Heart left ventricle (tissue), 16 donors: ENCODE data around the gene AQP11. TPM values are rescaled to one million over a fixed set of nuclear protein-coding genes. Genes with fewer than 3 reads are reported as not detected.

Source experiments
- ATAC-seq, 4 donors: fragments of 200-7000 bp; cut with Tn5 transposase; one replicate each; pipeline ENCODE4 v1.9.1; 2020 to 2022; ENCODE audit warnings: moderate library complexity in 4 of 4, mild to moderate bottlenecking in 3 of 4, moderate number of reproducible peaks in 1 of 4
- DNase-seq, 5 donors: peaks; one replicate each; pipeline ENCODE4 v3.0.0-alpha.2; 2020
- H3K27ac ChIP-seq, 12 donors: fragments of 200-600 bp; sonication (generic) in 4 of 12; one replicate each; pipeline versions ENCODE4 v1.5.0 to v1.8.0; 2016 to 2022; ENCODE audit warnings: mild to moderate bottlenecking in 2 of 12
- H3K27me3 ChIP-seq, 9 donors: fragments of 200-600 bp; sonication (generic) in 2 of 9; one replicate each; pipeline versions ENCODE4 v1.5.1 to v1.8.0; 2016 to 2022; ENCODE audit warnings: mild to moderate bottlenecking in 3 of 9
- H3K36me3 ChIP-seq, 9 donors: fragments of 200-600 bp; sonication (generic) in 2 of 9; one replicate each; pipeline versions ENCODE4 v1.5.0 to v1.8.0; 2018 to 2022; ENCODE audit warnings: mild to moderate bottlenecking in 2 of 9
- H3K4me1 ChIP-seq, 12 donors: fragments of 200-600 bp; sonication (generic) in 4 of 12; one replicate each; pipeline versions ENCODE4 v1.5.0 to v1.8.0; 2016 to 2022; ENCODE audit warnings: mild to moderate bottlenecking in 3 of 12
- H3K4me3 ChIP-seq, 12 donors: fragments of 200-600 bp; sonication (generic) in 4 of 12; one replicate each; pipeline versions ENCODE4 v1.5.0 to v1.8.0; 2017 to 2022; ENCODE audit warnings: mild to moderate bottlenecking in 9 of 12, moderate library complexity in 4 of 12
- H3K9me3 ChIP-seq, 12 donors: fragments of 200-600 bp; sonication (generic) in 4 of 12; one replicate each; pipeline versions ENCODE4 v1.5.0 to v1.8.0; 2016 to 2022; ENCODE audit warnings: mild to moderate bottlenecking in 1 of 12
- POLR2A ChIP-seq, 2 donors: fragments of 450-650 bp; IDR thresholded peaks; one replicate each; pipeline ENCODE4 v1.6.1; 2017; ENCODE audit warnings: antibody characterized with exemption in 2 of 2, mild to moderate bottlenecking in 2 of 2, moderate library complexity in 2 of 2
- WGBS, 4 donors: extraction: QIAGEN DNeasy Blood & Tissue Kit in 2 of 4; methylation state at CpG; one replicate each; pipeline versions ENCODE4 v1.1.5 to v1.1.7; 2013 to 2018; 5-methylcytosine and 5-hydroxymethylcytosine counted together
- intact Hi-C, 10 donors: fragments of 100-400 bp; cut with DNase I; formaldehyde crosslinking; loops; one replicate each; pipeline versions ENCODE4 v1.11.1 to v1.14.2; 2022
- polyA plus RNA-seq, 2 donors: library from polyadenylated mRNA; stranded (reverse); fragments of 200-250 nt; gene quantifications; one replicate each; pipeline ENCODE4 v1.2.3, GENCODE V29; 2013
- total RNA-seq, 9 donors: library from RNA; depleted of rRNA in 2 of 9; stranded (reverse); fragments of >200 nt in 2 of 9; fragmentation: NEBNext Ultra II Directional in 3 of 9; extraction: Animal tissue kit (Norgen Biotek cat#: 25700) in 3 of 9; gene quantifications; one replicate each; pipeline versions ENCODE4 v1.1.0 to v1.2.4, GENCODE V29; 2016 to 2023
- TF ChIP-seq, protein P1 (sequence below), 12 donors: fragments of 200-600 bp; sonication (generic) in 4 of 12; IDR thresholded peaks; one replicate each; pipeline versions ENCODE4 v1.5.0 to v1.8.0; 2018 to 2022; ENCODE audit warnings: antibody characterized with exemption in 12 of 12, mild to moderate bottlenecking in 5 of 12
- donor health status: ischemic (EF 13 %, LVEDD 7.1; RV severe dilation, severe dysfunction).
- donor health status: healthy with polysubstance abuse.
- donor health status: DM: no; HTN: yes; CAD: no.
- donor health status: DM: no; HTN: no; CAD: no.
- donor health status: ischemic (EF 25% LVEDD 6.9; RV normal size, moderate dysfunction).
- donor health status: ischemic (EF 25% LVEDD 5.7; RV mildly dilated, moderate dysfunction).
- donor health status: healthy.
- donor health status: DM: yes; HTN: yes; CAD: no.
- donor health status: ischemic (EF 35%, LVEDD 5.7; RV mildly dilated, moderate dysfunction).
- donor health status: nonischemic (EF 11% LVEDD 7.7; RV severe dilation, severe dysfunction).
- donor health status: DM: yes; HTN: yes; CAD: no.
- donor health status: PGD.
- donor health status: ischemic (EF 29% LVEDD 5.4; RV normal size, mild dysfunction).
- donor health status: nonischemic (EF 23%, LVEDD 6.1; RV moderate dilation, normal function).

Gene AQP11
- total and polyA plus RNA-seq, 11 donors: 0.27 to 1.8 (median 0.85) TPM

DNA sequence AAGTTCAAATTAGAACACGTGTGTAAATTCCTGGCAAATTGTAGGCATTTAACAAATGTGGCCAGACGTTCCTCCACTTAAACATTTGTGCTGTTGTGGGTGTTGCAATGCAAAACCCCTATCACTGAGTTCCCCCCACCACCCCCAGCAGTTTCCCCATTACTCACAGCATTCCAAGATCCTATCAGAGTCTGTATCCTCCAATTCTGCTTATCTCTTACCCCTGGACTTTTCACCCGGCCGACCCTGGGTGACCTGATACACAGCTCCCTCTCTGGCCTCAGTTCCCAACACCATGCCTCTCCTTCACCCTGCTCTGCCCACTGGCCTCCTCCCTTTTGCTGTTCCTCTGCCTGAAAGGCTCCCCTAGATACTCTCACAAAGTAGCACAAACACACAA lies 31.4 kb upstream of the AQP11 start:
- no peak for DNase-seq
- Histone ChIP-seq H3K4me3 (no peak overlapping the region), H3K36me3 (no peaks in the 10 kb centered on the region), H3K27ac (no peak overlapping the region), H3K27me3 (no peaks in the 10 kb centered on the region), H3K9me3 (peaks cover 0 to 11% (median 0%) of the 10 kb centered on the region in 12 donors), H3K4me1 (no peaks in the 10 kb centered on the region)
- TF ChIP-seq, protein P1, sequence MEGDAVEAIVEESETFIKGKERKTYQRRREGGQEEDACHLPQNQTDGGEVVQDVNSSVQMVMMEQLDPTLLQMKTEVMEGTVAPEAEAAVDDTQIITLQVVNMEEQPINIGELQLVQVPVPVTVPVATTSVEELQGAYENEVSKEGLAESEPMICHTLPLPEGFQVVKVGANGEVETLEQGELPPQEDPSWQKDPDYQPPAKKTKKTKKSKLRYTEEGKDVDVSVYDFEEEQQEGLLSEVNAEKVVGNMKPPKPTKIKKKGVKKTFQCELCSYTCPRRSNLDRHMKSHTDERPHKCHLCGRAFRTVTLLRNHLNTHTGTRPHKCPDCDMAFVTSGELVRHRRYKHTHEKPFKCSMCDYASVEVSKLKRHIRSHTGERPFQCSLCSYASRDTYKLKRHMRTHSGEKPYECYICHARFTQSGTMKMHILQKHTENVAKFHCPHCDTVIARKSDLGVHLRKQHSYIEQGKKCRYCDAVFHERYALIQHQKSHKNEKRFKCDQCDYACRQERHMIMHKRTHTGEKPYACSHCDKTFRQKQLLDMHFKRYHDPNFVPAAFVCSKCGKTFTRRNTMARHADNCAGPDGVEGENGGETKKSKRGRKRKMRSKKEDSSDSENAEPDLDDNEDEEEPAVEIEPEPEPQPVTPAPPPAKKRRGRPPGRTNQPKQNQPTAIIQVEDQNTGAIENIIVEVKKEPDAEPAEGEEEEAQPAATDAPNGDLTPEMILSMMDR (IDR thresholded peaks at IDR 0.05): no peak
- TF ChIP-seq POLR2A (IDR thresholded peaks at IDR 0.05): no peak
- WGBS, 4 donors: 37 to 50% (median 41%) methylated on average over 4 of the region's 4 CpGs
- intact Hi-C loops: no loop called here
- no peak for ATAC-seq

DNA sequence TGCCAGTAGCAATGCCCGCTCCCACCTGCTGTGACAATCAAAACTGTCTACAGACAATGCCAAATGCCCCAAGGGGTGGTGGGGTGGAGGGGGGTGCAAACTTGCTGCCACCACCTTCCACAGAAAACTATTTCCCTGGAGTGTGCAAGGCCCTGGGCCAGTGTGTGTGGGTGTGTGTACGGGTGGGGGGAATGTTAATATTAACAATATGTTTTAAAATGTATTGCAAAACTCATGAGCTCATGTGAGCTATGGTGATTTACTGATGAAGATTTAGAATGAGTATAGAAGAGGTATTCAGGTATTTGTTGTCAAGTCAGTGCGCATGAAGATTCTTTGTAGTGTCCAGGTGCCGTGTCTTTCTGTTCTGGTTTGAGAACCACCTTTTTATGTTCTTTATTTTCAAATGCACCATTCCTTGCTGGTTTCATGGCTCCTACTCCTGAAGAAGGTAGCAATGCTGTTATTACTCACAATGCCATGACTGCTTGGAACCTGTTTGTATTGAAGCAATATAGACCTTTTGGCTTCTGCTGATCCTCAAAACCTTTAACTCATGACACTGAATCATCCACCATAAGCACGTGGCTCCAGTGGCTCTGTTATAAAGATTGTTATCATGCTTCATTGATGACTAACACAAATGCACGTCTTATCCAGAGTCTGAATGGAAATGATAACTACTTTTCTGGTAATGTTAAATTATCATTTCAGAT lies 29.9 kb upstream of the AQP11 start:
- DNase-seq (no peak), ATAC-seq (no peak)
- TF ChIP-seq, protein P1 (IDR thresholded peaks at IDR 0.05): no peak
- no peak for TF ChIP-seq POLR2A (IDR thresholded peaks at IDR 0.05)
- intact Hi-C loops: no loop called here
- peaks cover 0 to 13% (median 0%) of the 10 kb centered on the region in 12 donors for H3K9me3 ChIP-seq
- no peak overlapping the region for H3K4me3 ChIP-seq
- H3K27me3 ChIP-seq: no peaks in the 10 kb centered on the region
- H3K27ac ChIP-seq: no peak overlapping the region
- WGBS, 4 donors: 83 to 97% (median 86%) methylated on average over 6 of the region's 6 CpGs
- H3K4me1 ChIP-seq: no peaks in the 10 kb centered on the region
- no peaks in the 10 kb centered on the region for H3K36me3 ChIP-seq

DNA sequence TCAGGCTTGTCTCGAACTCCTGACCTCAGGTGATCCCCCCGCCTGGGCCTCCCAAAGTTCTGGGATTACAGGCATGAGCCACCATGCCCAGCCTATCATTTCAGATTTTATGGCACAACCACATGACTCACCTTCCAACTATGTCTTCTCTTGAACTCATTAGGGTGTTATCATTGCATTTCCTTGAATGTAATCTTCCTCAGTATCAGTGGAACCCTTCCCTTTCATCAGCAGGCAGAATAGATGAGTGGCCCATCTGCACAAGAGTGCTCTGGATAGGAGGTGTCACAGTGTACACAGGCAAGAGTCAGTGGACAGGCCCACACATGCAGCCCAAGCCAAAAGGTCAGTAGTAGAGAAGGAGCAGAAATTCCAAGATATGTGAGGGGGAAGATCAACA lies 29.1 kb upstream of the AQP11 start:
- DNase-seq (no peak), ATAC-seq (no peak)
- Histone ChIP-seq H3K27me3 (no peaks in the 10 kb centered on the region), H3K4me3 (no peak overlapping the region), H3K27ac (no peak overlapping the region), H3K36me3 (no peaks in the 10 kb centered on the region), H3K9me3 (peaks cover 0 to 11% (median 0%) of the 10 kb centered on the region in 12 donors), H3K4me1 (no peaks in the 10 kb centered on the region)
- WGBS, 4 donors: 78 to 100% (median 93%) methylated on average over 2 of the region's 2 CpGs
- intact Hi-C loops: no loop called here
- TF ChIP-seq POLR2A (IDR thresholded peaks at IDR 0.05): no peak
- TF ChIP-seq, protein P1 (IDR thresholded peaks at IDR 0.05): no peak

DNA sequence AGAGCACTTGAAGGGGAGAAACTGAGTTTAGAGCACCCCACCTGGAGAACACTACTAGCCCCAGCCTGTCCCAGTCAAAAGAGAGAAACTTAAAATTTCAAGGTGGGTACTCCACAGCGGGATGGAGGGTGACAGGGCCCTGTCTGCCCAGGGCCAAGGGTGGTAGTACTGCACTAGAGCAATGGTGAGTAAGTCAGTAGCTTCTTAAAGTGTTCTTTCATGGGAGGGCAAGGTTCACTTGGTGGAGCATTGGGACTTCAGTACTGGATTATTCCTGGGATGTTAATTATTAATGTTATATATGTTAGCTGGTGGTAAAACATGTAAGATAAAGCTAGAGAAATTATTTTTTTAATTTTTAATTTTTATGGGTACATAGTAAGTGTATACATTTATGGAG lies 28.5 kb upstream of the AQP11 start:
- no peak for TF ChIP-seq POLR2A (IDR thresholded peaks at IDR 0.05)
- TF ChIP-seq, protein P1 (IDR thresholded peaks at IDR 0.05): no peak
- no peaks in the 10 kb centered on the region for H3K27me3 ChIP-seq
- intact Hi-C loops: no loop called here
- no peak for DNase-seq
- 95 to 100% (median 99%) methylated on average over 1 of the region's 1 CpG for WGBS, 4 donors
- peaks cover 0 to 11% (median 0%) of the 10 kb centered on the region in 12 donors for H3K9me3 ChIP-seq
- H3K27ac ChIP-seq: no peak overlapping the region
- H3K4me1 ChIP-seq: no peaks in the 10 kb centered on the region
- no peak overlapping the region for H3K4me3 ChIP-seq
- no peaks in the 10 kb centered on the region for H3K36me3 ChIP-seq
- no peak for ATAC-seq
